Prostate gland (tissue), 1 donor: ENCODE results near the gene MAGEA2.
"Not testable (repeated sequence)": the region's sequence is repeated elsewhere in the genome, so short reads cannot be mapped to it uniquely, and the experiment has no call there.

ENCODE experiments used
- POLR2A ChIP-seq: fragments of 450-650 bp; IDR thresholded peaks from one replicate; pipeline ENCODE4 v1.6.1; 2016; ENCODE audit warnings: antibody characterized with exemption, mild to moderate bottlenecking
- POLR2AphosphoS5 ChIP-seq: sonication (generic); formaldehyde crosslinking; IDR thresholded peaks from one replicate; pipeline ENCODE4 v1.6.1; 2017; ENCODE audit warnings: antibody characterized with exemption

DNA sequence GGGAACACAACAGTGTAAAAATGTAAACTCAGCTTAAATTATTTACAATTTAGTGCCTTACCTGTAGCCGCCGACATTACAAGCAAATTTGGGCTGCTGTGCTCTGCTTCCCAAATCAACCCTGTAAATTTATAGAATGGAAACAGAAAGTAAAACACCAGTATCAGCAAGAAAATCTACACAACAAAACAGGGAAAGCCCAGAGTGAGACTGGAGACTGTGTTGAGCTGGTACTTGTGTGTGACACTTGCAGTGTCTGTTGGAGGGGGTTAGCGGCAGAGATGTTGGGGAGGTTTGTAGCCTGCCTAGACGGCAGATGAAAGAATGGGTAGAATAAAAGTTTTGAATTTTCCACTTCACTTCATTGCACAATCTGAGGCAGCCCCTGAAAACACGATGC lies 40.4 kb downstream of the MAGEA2 start:
- TF ChIP-seq POLR2A, POLR2AphosphoS5: not testable (repeated sequence)
